Measurements from ENCODE around the gene YOD1. TPM values are rescaled to one million over a fixed set of nuclear protein-coding genes. Genes with fewer than 3 reads are reported as not detected.

Gene YOD1
- total and polyA plus RNA-seq, 2 of the 13 experiments (the other 11 are each of a cell fraction or from before 2014, with no cell fraction given) = 3.4 to 9.1 TPM

GRCh38 chr1:207022996-207023679 lies 27.9 kb downstream of the YOD1 start (continued):
- TF ChIP-seq ZNF644 (CRISPR knock-in tag; IDR thresholded peaks at IDR 0.05; ENCODE audit: low read depth) = no peak
- TF ChIP-seq HOXA3 (CRISPR knock-in tag; IDR thresholded peaks at IDR 0.05) = no peak
- TF ChIP-seq ZC3H13 (CRISPR knock-in tag; IDR thresholded peaks at IDR 0.05) = no peak
- peak; percentile 16; the same call in 1 of the 2 replicates for TF ChIP-seq ETV5 (CRISPR knock-in tag; IDR thresholded peaks at IDR 0.05; ENCODE audit: borderline replicate concordance)
- TF ChIP-seq ZNF10 (CRISPR knock-in tag; IDR thresholded peaks at IDR 0.05; ENCODE audit: borderline replicate concordance, low read depth) = no peak
- TF ChIP-seq ZKSCAN1 (IDR thresholded peaks at IDR 0.05; ENCODE audit: low read length) = no peak
- no peak for TF ChIP-seq CCDC6 (CRISPR knock-in tag; IDR thresholded peaks at IDR 0.05)
- TF ChIP-seq TCF7 (IDR thresholded peaks at IDR 0.05; ENCODE audit: low read depth) = peak; percentile 12; the same call in 1 of the 2 replicates
- TF ChIP-seq SMARCE1 (IDR thresholded peaks at IDR 0.05; ENCODE audit: borderline replicate concordance) = no peak
- TF ChIP-seq MXI1 (IDR thresholded peaks at IDR 0.05; ENCODE audit: borderline replicate concordance, low read depth, low read length) = no peak
- TF ChIP-seq PAF1 (CRISPR knock-in tag; IDR thresholded peaks at IDR 0.05) = no peak
- TF ChIP-seq ZNF652 (CRISPR knock-in tag; IDR thresholded peaks at IDR 0.05; ENCODE audit: borderline replicate concordance, low read depth) = no peak
- TF ChIP-seq ZMAT3 (CRISPR knock-in tag; conservative IDR thresholded peaks at IDR 0.05) = no peak
- TF ChIP-seq MBD4 (IDR thresholded peaks at IDR 0.05; ENCODE audit: borderline replicate concordance, low read length) = no peak
- TF ChIP-seq, protein P1, sequence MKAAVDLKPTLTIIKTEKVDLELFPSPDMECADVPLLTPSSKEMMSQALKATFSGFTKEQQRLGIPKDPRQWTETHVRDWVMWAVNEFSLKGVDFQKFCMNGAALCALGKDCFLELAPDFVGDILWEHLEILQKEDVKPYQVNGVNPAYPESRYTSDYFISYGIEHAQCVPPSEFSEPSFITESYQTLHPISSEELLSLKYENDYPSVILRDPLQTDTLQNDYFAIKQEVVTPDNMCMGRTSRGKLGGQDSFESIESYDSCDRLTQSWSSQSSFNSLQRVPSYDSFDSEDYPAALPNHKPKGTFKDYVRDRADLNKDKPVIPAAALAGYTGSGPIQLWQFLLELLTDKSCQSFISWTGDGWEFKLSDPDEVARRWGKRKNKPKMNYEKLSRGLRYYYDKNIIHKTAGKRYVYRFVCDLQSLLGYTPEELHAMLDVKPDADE (CRISPR knock-in tag; IDR thresholded peaks at IDR 0.05) = no peak
- TF ChIP-seq, protein P2, sequence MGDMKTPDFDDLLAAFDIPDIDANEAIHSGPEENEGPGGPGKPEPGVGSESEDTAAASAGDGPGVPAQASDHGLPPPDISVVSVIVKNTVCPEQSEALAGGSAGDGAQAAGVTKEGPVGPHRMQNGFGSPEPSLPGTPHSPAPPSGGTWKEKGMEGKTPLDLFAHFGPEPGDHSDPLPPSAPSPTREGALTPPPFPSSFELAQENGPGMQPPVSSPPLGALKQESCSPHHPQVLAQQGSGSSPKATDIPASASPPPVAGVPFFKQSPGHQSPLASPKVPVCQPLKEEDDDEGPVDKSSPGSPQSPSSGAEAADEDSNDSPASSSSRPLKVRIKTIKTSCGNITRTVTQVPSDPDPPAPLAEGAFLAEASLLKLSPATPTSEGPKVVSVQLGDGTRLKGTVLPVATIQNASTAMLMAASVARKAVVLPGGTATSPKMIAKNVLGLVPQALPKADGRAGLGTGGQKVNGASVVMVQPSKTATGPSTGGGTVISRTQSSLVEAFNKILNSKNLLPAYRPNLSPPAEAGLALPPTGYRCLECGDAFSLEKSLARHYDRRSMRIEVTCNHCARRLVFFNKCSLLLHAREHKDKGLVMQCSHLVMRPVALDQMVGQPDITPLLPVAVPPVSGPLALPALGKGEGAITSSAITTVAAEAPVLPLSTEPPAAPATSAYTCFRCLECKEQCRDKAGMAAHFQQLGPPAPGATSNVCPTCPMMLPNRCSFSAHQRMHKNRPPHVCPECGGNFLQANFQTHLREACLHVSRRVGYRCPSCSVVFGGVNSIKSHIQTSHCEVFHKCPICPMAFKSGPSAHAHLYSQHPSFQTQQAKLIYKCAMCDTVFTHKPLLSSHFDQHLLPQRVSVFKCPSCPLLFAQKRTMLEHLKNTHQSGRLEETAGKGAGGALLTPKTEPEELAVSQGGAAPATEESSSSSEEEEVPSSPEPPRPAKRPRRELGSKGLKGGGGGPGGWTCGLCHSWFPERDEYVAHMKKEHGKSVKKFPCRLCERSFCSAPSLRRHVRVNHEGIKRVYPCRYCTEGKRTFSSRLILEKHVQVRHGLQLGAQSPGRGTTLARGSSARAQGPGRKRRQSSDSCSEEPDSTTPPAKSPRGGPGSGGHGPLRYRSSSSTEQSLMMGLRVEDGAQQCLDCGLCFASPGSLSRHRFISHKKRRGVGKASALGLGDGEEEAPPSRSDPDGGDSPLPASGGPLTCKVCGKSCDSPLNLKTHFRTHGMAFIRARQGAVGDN (CRISPR knock-in tag; IDR thresholded peaks at IDR 0.05) = peak; percentile 56
- peak; percentile 79; the same call in 1 of the 2 replicates for TF ChIP-seq ZKSCAN5 (CRISPR knock-in tag; IDR thresholded peaks at IDR 0.05)
- TF ChIP-seq MXD4 (CRISPR knock-in tag; IDR thresholded peaks at IDR 0.05) = no peak
- TF ChIP-seq XRCC5 (optimal IDR thresholded peaks at IDR 0.05; ENCODE audit: low read length) = no peak
- no peak for TF ChIP-seq ZNF615 (CRISPR knock-in tag; IDR thresholded peaks at IDR 0.05; ENCODE audit: borderline replicate concordance)
- no peak for TF ChIP-seq SYNCRIP (IDR thresholded peaks at IDR 0.05; ENCODE audit: insufficient read depth, low read depth, low read length)
- TF ChIP-seq SOX5 (CRISPR knock-in tag; IDR thresholded peaks at IDR 0.05; ENCODE audit: borderline replicate concordance) = 0 out of 2 replicates have a peak, but pooled peaks have one; percentile 14
